ENCODE data around the gene FCER1G.
"Not testable (repeated sequence)": the region's sequence is repeated elsewhere in the genome, so short reads cannot be mapped to it uniquely, and the experiment has no call there.

Gene FCER1G

DNA sequence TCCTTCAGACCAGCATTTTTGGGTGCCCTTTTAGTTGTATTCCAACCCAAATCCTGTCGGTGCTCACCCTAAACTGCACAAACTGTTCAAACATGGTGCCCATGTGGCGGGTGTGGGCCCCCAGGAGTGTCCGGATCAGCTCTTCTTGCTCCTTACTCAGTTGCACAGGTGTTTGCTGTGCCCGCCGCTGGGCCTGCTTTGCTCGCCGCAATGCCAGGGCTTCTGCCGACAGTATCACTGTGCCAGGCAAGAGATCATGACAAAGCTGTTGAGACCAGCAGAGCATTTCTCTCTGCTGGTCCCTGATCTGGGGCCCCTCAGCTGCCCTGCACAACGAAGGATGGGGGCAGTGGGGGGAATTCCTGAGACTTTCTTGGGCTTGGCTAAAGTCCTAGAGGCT lies 18.0 kb downstream of the FCER1G start:
- DNase-seq: no peak

DNA sequence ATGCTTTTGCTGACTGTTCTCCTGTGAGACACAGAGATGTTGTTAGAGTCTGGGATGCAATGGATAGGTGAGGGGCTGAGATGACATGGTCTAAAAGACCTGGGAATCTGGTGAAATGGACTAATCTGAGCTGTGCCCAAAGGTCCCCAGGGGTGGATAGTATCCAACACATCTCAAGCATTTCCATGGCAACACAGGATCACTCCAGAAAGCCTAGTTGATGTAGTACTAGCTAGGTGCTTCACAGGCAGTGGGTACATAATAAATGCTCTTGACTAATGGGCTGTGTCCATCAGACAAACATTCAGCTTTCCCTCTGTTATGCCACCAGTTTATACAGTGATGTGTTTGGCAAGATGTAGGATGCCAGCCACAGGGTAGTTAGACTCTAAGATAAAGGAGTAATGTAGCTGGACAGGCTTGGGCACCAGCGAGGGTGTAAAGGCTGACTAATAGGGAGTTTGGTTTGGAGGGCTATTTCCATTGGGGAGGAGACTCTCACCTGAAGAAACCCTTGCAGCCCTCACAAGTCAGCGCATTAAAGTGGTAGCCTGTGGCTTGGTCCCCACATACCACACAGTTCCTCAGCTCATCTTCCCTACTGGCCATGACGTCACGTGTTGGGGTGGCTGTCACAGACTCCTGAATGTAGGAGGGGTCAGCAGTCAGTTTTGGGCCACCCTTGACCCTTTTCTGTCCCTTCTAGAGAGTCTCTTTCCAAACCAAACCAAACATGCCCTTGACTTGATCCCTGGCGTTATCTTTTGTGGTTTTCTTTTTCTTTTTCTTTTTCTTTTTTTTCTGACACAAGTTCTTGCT lies 21.1 kb downstream of the FCER1G start:
- no peak for DNase-seq

DNA sequence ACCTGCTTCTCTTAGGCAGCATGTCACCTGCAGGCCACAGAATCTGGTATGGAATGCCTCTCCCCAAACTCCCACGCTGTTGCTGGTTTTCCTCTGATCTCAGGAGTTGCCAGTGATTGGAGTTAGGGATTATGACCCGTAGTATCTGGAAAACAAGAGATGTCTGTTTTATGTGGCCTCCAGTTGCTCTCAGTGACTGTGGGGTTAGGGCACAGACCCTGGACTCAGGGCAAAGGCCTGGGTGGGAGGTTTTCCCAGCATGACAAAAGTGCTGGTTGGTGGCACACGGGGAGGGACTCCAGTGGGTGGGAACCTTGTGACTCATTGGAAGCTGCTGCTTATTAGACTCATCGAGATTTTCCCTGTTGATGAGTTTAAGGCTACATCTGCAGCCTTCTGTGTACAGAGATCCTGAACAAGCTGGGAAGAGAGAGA lies 23.0 kb downstream of the FCER1G start, which contains the start of gene NR1I3:
TSS of gene NR1I3 (minus strand) at position 165 of the 435 bp plus-strand sequence. CDS start 1,638 bp downstream, outside the sequence.
- DNase-seq: no peak

DNA sequence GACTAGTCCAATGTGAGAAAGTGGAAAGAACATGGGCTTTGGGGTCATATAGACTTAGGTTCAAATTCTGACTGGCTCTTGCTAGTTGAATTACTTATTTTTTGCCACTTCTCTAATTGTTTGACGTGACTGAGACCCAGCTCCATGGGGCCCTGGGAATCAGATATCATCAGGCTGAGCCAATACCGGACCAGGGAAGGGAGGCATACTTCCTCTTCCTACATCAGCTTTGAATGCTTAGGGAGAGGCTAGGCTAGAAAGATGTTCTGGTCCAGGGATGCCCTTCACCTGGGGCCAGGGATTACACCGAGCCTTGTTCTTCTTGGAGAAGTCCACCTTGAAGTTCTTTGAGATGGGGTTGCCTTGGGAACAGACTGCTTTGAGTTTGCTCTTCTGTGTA lies 26.6 kb downstream of the FCER1G start:
- peak in 3 of 4 experiments; percentile 46 to 59 (median 49) for DNase-seq

DNA sequence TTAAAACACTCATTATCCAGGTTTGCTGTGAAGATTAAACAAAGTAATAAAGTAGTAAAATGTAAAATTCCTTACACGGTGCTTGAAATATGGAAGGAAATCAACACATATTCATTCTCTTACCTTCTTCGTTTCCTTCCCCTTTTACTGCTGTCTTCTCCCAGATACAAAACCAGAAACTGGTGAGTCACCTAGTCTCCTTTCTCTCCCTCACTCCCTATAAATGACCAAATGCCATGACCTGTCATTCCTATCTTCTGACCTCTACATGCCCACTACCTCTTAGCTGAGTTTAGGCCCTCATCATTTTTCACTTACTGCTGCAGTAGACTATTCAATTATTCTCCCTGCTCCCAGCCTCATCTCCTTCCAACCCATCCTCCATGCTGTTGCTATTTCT lies 27.2 kb downstream of the FCER1G start:
- DNase-seq: peak in 1 of 4 experiments; percentile 34

DNA sequence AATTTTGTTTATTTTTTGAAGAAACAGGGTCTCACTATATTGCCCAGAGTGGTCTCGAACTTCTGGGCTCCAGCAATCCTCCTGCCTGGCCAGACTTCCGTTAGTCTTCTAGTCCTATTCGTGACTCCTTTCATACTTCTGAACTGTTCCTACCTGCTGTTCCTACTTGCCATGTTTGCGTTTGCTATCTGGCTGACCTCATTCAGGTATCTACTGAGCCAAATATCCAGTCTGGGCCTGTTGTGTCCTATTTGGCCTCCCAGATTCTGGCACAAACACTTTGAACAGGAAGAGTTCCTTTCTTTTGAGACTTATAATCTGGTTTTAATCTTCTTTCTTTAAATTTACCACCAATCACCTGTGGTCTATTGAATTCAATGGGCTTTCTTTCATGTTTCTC lies 29.8 kb downstream of the FCER1G start:
- no peak for DNase-seq

DNA sequence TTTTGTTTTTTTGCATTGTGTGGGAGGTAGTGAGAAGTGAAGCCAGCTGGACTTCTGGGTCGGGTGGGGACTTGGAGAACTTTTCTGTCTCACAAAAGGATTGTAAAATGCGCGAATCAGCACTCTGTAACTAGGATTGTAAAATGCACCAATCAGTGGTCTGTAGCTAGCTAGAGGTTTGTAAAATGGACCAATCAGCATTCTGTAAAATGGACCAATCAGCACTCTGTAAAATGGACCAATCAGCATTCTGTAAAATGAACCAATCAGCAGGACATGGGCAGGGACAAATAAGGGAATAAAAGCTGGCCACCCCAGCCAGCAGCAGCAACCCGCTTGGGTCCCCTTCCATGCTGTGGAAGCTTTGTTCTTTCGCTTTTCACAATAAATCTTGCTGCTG lies 35.0 kb downstream of the FCER1G start:
- not testable (repeated sequence) for DNase-seq

DNA sequence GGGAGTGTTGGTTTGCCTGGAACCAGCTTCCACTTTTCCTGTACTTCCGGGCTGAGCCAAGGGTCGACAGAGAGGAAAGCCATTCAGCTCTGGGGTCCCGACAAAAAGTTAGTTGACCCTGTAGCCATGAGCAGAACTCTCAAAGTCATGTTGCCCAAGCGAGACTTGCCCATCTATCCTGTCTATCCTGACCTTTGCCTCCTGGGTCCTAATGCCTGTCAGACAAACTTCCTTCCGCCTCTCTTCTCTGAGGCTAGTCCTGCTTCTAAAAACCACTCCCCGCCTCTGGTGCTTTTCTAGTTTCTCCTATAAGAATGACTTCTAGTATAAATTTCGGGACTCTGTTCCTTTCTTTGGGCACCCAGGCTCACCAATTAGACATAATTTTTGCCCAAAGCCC lies 35.7 kb downstream of the FCER1G start:
- DNase-seq: no peak

DNA sequence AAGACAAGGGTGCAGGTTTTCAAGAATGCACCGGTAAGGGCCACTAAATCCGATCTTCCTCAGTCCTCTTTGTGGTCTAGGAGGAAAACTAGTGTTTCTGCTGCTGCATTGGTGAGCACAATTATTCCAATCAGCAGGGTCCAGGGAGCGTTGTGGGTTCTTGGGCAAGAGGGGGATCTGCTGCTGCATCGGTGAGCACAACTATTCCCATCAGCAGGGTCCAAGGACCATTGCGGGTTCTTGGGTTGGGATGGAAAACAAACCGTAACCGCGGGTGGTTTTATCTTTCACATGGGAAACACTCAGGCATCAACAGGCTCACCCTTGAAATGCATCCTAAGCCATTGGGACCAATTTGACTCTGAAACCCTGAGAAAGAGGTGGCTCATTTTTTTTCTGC lies 36.5 kb downstream of the FCER1G start:
- no peak for DNase-seq

DNA sequence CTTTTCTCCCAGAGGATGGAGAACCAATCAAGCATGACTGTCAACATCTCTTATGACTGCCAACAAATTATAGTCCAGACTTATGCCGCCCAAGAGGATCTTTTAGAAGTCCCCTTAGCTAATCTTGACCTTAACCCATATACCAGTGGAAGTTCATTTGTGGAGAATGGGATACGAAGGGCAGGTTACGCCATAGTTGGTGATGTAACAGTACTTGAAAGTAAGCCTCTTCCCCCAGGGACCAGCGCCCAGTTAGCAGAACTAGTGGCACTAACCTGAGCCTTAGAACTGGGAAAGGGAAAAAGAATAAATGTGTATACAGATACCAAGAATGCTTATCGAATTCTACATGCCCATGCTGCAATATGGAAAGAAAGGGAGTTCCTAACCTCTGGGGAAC lies 40.2 kb downstream of the FCER1G start:
- DNase-seq: peak in 3 of 4 experiments; percentile 12 to 30 (median 18)

DNA sequence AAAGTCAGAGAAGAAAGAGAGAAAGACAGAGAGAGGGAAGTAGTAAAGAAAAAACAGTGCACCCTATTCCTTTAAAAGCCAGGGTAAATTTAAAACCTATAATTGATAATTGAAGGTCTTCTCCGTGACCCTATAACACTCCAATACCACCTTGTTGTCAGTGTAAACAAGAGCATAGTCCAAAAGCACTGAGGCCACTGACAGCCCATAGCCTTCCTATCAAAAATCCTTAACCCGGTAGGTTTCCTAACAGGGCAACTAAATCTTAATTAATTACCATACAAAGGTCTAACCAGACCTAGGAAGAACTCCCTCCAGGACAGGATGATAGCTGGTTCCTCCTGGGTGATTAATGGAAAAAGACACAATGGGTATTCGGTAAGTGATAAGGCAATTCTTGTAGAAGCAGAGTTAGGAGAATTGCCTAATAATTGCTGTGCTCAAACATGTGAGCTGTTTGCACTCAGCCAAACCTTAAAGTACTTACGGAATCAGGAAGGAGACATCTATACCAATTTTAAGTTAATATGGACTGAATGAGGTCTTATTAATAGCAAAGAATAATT lies 40.9 kb downstream of the FCER1G start:
- DNase-seq: not testable (repeated sequence)

DNA sequence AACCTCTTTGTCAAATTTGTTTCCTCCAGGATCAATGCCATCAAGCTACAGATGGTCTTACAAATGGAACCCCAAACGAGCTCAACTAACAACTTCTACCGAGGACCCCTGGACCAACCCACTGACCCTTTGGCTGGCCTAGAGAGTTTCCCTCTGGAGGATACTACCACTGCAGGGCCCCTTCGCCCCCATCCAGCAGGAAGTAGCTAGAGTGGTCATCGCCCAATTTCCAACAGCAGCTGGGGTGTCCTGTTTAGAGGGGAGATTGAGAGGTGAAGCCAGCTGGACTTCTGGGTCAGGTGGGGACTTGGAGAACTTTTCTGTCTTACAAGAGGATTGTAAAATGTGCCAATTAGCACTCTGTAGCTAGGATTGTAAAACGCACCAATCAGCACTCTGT lies 42.0 kb downstream of the FCER1G start:
- peak in 1 of 4 experiments; percentile 12 for DNase-seq

DNA sequence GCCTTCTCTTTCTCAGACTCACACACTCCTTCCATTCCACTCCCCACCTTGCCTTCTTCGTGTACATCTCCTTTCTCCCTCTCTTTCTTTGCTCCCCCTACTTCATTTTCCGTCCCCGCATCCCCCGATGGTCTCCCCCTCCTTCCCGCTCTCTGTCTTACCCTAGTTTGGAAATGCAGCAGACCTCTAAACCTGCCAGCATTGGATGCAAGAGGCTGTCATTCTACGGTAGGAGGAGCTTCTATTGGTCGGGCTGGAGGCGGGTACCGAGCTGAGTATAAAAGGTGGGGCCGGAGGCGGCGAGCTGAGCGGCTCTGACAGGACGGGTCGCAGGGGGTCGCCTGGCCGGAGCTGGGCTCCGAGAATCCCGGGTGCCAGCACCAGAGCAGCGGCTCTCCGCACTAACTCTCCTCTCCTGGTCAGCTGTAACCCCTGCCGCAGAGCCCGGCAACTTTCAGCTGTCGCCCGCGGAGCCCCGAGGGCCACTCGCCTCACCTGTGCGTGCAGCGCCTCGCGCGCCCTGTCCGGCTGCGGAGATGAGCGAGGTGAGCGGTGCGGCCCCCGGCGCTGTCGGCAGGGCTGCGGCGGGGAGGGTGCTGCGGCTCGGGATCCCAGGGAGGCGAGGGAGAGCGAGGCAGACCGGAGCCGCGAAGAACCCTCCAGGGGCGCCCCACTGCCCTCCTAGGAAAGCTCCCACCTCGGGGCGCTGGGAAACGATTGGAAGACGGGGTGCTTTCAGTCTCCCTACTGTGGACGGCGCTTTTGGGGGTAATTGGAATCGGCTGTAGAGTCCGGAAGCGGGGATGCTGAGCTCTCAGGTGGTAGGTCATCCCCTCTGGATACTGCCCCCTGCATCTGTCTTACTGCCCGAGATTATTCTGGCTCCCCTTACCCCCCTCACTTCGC lies 43.6 kb downstream of the FCER1G start, which contains the start of gene PCP4L1:
TSS of gene PCP4L1 (plus strand) at position 307 of the 906 bp plus-strand sequence. CDS start at position 537, 230 bp downstream.
- DNase-seq: peak in 3 of 4 experiments; percentile 41 to 60 (median 52)

DNA sequence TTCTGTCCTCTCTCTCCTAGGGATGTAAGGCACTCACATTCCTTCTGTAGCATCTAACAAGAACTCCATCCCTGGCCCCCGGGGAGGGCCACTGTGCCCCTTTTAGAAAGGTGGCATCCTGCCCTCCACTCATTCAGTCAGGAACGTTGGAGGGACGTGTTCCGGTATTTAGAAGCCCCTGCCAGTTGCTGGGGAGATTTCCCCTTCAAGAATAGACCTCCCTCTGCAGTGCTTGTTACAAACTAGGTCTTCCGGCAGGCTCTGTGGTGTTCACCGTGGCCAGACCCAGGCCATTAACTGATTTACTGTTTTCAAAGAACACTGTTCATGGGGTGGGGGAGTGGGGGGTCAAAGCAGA lies 44.2 kb downstream of the FCER1G start:
- no peak for DNase-seq

DNA sequence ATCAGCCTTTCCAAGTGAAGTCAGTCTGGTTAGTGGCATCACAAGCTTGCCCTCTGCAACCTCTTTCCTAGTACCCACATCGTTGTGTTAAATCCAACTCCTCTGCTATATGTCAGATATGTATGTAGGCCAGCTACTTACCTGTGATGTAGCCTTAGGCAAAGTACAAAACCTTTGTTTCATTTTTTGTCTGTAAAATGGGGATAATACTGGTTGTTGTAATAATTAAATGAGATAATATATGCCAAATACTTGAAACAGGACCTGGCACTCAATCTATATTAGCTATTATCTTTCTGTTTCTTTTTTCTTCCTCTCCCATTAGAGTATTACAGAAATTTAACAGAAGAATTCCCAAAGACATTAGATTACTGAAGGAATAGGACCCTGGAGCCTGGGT lies 44.7 kb downstream of the FCER1G start:
- no peak for DNase-seq

DNA sequence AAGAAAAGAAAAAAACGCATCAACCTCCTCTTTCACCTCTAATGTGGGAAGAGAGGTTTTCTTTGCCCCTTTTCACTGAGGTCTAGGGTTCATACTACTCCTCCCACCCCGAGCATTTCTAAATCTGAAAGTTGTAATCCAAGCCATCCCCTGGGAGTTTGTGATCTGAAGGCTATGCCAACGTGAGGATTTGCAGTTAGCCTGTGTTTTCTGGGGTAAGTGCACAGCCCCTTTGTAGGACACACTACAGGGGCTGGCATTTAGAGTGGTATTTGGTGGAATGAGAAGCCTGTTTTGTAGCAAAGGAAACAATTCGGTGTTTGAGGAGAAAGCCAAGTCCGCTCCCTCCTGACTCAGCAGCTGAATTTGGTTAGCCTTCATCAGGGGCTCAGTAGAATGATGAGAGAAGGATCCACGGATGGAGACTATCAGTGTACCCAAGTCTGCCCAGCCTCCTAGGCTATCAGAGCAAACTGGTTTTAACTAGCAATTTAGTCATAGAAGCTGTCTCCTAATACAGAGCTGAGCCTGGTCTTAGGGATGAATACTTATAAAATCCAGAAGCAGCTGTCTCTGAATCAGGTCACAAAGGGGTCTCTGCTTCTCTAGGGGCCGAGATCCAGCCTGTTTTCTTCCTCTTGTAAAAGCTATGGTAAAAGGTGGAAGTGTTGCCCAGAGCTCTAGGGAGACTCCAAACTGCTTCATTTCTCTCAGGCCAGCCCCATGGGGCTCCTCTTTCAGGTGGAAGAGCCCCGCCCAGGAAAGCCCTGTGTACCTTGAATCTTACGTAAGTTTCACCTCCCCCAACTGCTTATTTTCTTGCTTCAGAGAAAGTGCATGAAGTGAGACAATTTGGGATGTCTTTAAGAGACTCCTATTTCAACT lies 45.5 kb downstream of the FCER1G start:
- DNase-seq: no peak

DNA sequence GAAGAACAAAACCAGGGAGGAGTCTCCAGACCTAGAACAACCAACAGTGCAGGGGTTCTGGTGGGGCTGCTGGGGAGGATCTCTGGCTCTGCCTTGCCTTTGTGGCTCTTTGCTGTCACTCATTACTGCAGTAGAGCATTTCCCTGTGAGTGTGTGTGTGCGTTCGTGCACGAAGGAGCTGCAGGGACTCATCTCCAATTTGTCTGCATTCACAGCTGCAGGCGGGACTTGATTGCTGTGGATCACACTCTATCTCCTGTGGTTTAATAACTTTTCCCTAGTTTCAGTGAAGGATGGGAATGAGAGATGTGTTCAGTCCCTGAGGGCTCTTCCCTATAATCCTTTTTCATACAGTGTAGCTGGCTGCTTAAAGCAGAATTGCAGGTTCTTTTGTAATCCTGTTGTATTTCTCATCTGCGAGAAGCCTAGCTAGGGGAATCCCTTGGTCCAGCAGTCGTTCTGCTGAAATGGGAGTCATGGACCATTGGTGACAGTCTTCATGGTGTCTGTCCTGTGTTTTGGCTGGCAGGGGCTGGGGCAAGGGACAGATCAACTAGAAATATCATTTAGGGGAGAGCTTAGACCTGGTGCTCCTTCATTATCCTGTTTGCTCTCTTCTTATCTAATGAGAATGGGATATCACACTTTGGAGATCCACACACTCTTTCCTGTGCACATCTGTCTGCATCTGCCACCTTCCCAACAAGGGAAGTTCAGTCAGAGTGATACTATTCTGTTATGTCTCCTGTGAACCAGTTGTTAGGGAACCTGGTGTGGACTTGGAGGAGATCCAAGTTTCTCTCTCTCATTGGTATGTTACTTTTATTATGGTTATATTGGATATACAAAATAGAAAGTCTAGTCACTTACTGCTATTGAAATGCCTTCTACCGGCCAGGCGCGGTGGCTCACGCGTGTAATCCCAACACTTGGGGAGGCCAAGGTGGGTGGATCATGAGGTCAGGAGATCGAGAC lies 46.5 kb downstream of the FCER1G start:
- peak in 3 of 4 experiments; percentile 8 to 28 (median 20) for DNase-seq

DNA sequence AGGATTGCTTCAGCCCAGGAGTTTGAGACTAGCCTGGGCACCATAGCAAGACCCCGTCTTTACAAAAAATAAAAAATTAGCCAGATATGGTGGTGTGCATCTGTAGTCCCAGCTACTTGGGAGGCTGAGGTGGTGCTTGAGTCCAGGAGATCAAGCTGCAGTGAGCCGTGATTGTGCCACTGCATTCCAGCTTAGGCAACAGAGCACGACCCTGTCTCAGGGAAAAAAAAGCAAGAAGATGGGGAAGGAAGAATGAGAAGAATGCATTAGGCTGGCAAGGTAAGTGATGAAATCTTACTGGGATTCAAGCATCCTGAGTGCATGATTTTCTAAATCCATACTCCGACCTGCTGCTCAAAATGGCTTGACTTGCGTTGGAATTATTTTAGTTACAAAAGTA lies 50.2 kb downstream of the FCER1G start:
- DNase-seq: no peak

DNA sequence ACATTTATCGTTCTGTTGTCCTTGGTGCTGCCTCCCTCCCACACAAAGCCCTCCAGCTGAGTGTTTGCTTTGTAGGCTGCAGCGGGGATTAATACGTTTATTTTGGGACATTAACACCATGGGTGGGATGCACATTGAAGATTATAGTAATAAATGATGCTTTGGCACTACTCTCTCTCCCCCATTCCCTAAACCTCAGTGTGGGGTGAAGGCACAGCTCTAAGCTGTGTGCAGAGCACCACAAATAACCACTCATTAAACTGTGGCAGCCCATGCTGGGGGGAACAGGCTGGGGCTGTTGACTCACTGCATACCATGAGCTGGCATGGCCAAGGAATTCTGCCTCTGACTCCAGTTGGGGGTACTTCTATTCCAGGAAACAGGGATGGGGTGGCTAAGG lies 51.1 kb downstream of the FCER1G start:
- DNase-seq: no peak

DNA sequence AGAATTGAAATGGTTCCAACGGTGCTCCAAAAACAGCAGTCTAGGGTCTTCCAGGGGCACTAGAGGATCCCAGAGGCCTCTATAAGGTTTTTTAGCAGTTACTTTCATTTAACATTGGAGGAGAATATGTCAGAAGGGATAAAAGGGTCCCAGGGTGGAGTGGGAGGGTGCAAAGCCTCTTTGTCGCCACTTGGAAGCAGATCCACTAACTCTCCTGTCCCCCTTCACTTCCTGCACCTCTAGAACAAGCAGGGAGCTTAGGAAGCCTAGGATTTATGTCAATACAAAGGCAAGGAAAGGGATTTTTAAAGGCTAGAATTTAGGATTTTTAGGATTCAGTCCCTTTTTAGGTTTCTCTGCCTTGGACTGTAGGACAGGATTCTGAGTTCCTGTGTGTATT lies 51.7 kb downstream of the FCER1G start:
- no peak for DNase-seq

DNA sequence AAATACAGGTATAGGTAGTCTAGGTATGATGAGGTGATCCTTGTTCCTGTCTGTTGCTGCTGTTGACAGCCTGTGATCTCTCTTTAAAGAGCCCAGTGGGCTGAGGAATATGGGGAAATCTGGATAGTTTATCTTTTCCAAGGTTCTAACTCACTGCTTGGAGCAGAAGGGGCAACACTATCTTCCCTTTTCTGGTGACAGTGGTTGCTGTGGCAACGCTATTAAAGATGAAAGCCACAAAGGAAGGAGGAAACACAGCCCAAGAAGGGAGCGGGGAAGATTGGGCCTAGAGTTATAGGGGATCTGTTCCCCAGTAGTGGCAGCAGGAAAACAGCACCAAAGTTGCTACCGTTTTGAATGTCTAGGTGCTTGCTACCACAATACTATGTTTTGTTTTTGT lies 52.2 kb downstream of the FCER1G start:
- peak; percentile 42 to 79 (median 61) for DNase-seq
